ENCODE data around the gene ARHGAP31.
A peak's percentile ranks its signal among the peaks of the same experiment; 100 is the strongest.

The ARHGAP31 gene

DNA sequence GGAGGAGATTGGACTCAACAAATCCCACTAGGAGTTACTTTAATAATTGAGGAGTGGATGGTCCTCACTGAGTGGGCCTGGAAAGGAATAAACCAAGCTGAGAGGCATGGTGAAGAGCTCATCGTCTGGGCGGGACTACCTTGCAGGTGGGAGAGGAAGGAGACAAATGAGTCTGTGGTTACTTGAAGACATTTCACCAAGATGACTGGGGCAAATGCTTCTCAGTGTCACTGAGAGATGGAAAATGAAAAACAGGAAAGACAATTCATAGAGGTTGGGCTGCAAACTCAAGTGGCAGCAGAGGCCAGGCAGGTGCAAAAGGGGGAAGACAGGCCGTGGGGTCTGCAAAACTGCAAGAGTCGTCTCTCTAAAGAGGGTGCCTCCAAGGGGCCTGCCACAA is 1.5 kb upstream of the ARHGAP31 start:
- no peak for TF ChIP-seq CREB5 (CRISPR knock-in tag; IDR thresholded peaks at IDR 0.05; ENCODE audit: low read depth)
- no peak for TF ChIP-seq ZNF70 (CRISPR knock-in tag; IDR thresholded peaks at IDR 0.05)
- no peak for TF ChIP-seq ZFP30 (CRISPR knock-in tag; IDR thresholded peaks at IDR 0.05)
- TF ChIP-seq PATZ1 (CRISPR knock-in tag; IDR thresholded peaks at IDR 0.05; ENCODE audit: borderline replicate concordance), result no peak
- no peak for TF ChIP-seq ZFP3 (CRISPR knock-in tag; IDR thresholded peaks at IDR 0.05)
- no peak for TF ChIP-seq ZC3H10 (CRISPR knock-in tag; IDR thresholded peaks at IDR 0.05)
- no peak for TF ChIP-seq PPARA (CRISPR knock-in tag; IDR thresholded peaks at IDR 0.05; ENCODE audit: borderline replicate concordance)
- no peak for TF ChIP-seq RARB (CRISPR knock-in tag; IDR thresholded peaks at IDR 0.05)
- TF ChIP-seq ISL1 (CRISPR knock-in tag; IDR thresholded peaks at IDR 0.05), result no peak
- TF ChIP-seq TOX (CRISPR knock-in tag; IDR thresholded peaks at IDR 0.05; ENCODE audit: borderline replicate concordance), result no peak
- no peak for TF ChIP-seq OSR1 (CRISPR knock-in tag; IDR thresholded peaks at IDR 0.05)
- no peak for TF ChIP-seq CSRNP3 (CRISPR knock-in tag; IDR thresholded peaks at IDR 0.05)
- no peak for TF ChIP-seq ZNF8 (CRISPR knock-in tag; IDR thresholded peaks at IDR 0.05)
- TF ChIP-seq CSDC2 (CRISPR knock-in tag; IDR thresholded peaks at IDR 0.05), result no peak
- no peak for TF ChIP-seq ZNF565 (CRISPR knock-in tag; conservative IDR thresholded peaks at IDR 0.05; ENCODE audit: low read depth)
- TF ChIP-seq ESRRG (CRISPR knock-in tag; IDR thresholded peaks at IDR 0.05), result no peak
- no peak for TF ChIP-seq GLIS3 (CRISPR knock-in tag; IDR thresholded peaks at IDR 0.05)
- no peak for TF ChIP-seq BACH2 (CRISPR knock-in tag; IDR thresholded peaks at IDR 0.05; ENCODE audit: borderline replicate concordance)
- ATAC-seq, result no peak

- no peak for TF ChIP-seq TCF4 (CRISPR knock-in tag; IDR thresholded peaks at IDR 0.05; ENCODE audit: borderline replicate concordance)
- TF ChIP-seq ZNF565 (CRISPR knock-in tag; conservative IDR thresholded peaks at IDR 0.05; ENCODE audit: low read depth), result no peak
- TF ChIP-seq ZFP3 (CRISPR knock-in tag; IDR thresholded peaks at IDR 0.05), result no peak
- no peak for TF ChIP-seq GLIS3 (CRISPR knock-in tag; IDR thresholded peaks at IDR 0.05)
- TF ChIP-seq BACH2 (CRISPR knock-in tag; IDR thresholded peaks at IDR 0.05; ENCODE audit: borderline replicate concordance), result no peak
- TF ChIP-seq TOX (CRISPR knock-in tag; IDR thresholded peaks at IDR 0.05; ENCODE audit: borderline replicate concordance), result no peak
- TF ChIP-seq CREB5 (CRISPR knock-in tag; IDR thresholded peaks at IDR 0.05; ENCODE audit: low read depth), result no peak
- no peak for TF ChIP-seq RARB (CRISPR knock-in tag; IDR thresholded peaks at IDR 0.05)
- TF ChIP-seq ARNTL (CRISPR knock-in tag; IDR thresholded peaks at IDR 0.05; ENCODE audit: borderline replicate concordance, low read depth), result no peak
- TF ChIP-seq POU6F1 (CRISPR knock-in tag; IDR thresholded peaks at IDR 0.05; ENCODE audit: borderline replicate concordance, low read depth), result no peak
- TF ChIP-seq ISL1 (CRISPR knock-in tag; IDR thresholded peaks at IDR 0.05), result no peak
- TF ChIP-seq SNAI2 (CRISPR knock-in tag; IDR thresholded peaks at IDR 0.05), result no peak
Measured at GRCh38 chr3:119293105-119293870, 895 bp upstream of the ARHGAP31 start.

More at GRCh38 chr3:119293105-119293870, 895 bp upstream of the ARHGAP31 start:
- ATAC-seq, result peak; percentile 24; the same call in 2 of the 3 replicates

Measured in SK-N-SH treated with all-trans-retinoic acid at 6 μM for 48 hours (cell line).